Anterior cingulate cortex (tissue), 58 donors: Measurements from ENCODE around the gene CDK5RAP3.
"Not testable (repeated sequence)": the region's sequence is repeated elsewhere in the genome, so short reads cannot be mapped to it uniquely, and the experiment has no call there.

Source experiments
- DNase-seq, 58 donors: peaks; one replicate each; lab custom pipeline; 2025; lab: John Stamatoyannopoulos, UW

The CDK5RAP3 gene

DNA sequence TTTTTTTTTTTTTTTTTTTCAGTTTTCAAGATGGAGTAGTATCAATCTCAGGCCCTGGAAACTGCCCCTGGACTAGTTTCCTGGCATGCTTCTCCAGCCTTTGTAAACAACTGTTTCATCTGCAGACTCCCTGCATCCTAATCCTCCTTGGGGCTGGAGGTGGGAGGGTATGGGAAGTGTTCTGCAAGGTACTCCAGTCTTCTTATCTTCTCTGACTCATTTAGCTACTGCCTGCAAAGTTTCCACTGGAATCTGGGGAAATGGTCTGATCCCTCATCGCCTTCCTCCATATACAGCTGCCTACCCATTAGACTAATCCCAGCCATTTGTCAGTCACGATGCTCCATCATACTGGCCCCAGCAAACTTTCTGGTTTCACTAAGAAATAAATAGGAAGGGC, 45.2 kb downstream of the CDK5RAP3 start:
- no peak for DNase-seq

DNA sequence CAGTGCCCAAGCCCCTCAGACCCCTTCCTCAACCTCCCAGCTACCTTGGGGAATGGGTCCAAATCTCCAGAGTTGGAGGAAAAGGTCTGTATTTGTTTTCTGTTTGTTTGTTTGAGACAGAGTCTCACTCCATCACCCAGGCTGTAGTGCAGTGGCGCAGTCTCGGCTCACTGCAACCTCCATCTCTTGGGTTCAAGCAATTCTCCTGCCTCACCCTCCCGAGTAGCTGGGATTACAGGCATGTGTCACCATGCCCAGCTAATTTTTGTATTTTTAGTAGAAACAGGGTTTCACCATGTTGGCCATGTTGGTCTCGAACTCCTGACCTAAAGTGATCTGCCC, 46.9 kb downstream of the CDK5RAP3 start:
- DNase-seq = not testable (repeated sequence)

DNA sequence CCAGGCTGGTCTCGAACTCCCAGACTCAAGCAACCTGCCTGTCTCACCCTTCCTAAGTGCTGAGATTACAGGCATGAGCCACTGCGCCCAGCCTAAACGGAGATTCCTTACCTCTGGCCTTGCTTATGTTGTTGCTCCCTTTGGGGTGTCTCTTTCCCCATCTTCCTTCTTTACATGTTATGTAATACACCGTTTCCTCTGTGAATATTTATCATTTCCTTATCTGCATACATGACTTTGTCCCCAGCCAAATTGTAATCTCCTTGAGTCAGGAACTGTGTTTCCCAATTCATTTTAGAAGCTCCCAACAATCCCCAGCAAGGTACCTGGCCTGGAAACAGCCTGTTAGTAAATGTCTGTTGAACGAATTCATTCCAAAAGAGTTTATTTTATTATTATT, 51.0 kb downstream of the CDK5RAP3 start:
- no peak for DNase-seq

DNA sequence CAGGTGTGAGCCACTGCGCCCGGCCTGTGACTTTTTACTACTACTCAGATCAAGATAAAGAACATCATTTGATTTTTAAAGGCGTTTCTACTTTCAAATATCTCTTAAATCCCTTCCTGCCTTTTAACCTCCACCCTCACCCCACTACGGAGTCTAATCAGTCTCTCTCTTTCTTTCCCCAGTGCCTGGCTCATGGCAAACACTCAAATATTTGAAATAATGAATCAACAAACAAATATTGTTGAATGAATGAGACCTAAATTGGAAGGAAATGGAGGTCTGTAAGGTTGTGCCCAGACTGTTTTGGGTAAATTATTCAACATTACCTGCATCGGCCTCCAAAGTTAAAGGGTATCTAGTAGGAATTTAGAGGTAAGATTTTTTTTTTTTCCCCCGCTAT, 52.0 kb downstream of the CDK5RAP3 start:
- no peak for DNase-seq

GRCh38 chr17:48023400-48024148, 52.7 kb downstream of the CDK5RAP3 start:
- peak in 55 of 58 donors; percentile 36 to 93 (median 78) for DNase-seq

DNA sequence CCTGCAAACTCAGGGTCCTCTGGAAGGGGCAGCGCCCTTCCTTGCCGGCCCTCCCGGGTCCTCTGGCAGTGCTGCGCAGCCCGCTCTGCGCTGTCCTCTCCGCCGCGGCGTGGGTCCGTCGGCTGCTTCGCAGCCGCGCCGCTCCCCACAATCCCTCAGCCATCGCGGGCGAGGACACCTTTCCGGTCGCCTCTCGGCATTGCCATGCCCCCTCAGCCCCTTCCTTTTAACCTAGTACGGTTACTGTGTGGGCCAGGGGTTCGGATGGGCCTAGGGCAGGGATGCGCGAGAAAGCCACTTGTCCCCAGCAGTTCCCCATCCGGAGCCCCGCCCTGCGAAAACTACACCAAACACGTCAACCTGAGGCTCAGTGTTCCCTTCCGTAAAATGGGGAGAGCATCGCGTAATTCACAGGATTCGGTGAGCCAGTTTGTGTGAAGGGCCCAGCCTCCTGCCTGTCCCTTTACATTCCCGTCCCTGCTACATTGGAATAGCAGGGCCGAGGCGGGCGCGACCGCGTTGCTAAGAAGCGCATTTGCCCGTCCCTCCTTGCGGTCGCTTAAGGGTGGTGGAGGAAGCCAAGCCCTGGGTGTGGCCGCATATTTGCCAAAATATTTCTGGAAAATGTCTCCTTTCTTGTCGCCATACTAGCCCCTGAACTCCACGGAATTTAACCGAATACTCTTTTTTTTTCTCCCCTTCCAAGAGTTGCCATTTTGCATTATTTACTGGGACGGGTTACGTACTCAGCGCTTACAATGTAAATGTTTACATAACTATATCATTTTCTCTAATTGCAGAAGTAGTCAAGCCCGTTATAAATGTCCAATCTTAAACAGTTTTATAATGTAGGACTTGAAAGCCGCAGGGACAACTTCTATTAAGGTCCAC, 53.5 kb downstream of the CDK5RAP3 start:
- DNase-seq = peak in 9 of 58 donors; percentile 12 to 69 (median 50)

- peak; percentile 71 to 99 (median 97) for DNase-seq
Observed at GRCh38 chr17:48025040-48025903, 54.4 kb downstream of the CDK5RAP3 start.

- DNase-seq = no peak
Observed at GRCh38 chr17:48025904-48026501, 55.1 kb downstream of the CDK5RAP3 start.

DNA sequence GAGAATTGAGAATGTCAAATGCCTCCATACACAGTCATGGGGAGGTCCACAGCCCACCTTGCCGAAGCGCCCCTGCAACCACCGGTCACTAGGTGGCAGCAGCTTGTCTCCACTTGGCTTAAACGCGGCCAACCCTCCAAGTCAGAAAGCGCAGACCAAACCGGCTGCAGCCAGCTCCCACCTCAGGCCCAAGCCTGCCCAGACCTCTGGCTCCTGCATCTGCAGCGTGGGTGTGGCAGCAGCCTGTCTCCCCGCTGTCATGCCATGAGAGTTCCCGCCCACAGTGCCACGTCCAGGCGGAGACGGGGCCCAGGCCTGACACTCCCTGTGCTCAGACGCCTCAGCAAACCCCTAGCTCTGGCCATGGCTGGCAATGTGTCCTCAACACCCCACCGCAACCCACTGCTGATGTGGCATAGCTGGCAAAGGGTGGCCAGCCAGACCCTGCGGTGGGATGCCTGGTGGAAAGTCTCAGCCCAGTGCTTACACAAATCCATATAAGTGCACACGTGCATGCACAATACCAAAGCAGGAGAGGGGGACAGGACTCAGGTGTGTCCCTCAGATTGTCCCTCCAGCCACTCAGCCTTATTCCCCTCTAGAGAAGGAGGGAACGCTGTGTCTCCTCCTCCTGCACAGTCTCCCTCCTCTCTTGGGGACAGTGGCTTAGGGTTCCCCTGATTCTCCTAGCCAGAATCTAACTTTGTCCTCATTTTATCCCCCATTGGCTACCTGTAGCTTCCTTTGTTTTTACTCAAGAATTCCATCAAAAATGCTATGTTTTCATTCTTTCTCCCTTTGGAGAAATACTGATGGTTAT, 55.8 kb downstream of the CDK5RAP3 start:
- DNase-seq = peak in 55 of 58 donors; percentile 21 to 85 (median 61)

GRCh38 chr17:48027322-48027981, 56.5 kb downstream of the CDK5RAP3 start:
- DNase-seq = no peak

DNA sequence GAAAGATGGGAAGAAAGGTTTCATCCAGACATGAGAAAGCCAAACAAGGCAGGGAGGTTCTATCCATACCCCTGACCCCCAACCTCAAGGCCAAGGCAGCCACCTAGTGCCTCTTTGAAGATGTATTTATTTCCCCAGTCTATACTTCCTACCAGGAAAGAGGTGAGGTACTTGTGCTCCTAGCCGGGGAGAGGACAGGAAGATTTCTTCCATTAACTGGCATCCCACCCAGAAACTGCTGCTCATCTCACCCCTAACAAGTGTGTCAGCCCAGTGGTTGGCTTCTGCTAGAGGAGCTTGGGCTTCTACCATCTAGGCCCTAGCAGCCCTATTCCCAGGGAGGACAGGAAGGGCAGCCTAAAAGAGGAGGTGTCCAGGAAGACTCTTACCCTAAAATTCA, 57.8 kb downstream of the CDK5RAP3 start:
- no peak for DNase-seq

GRCh38 chr17:48030531-48030930, 59.6 kb downstream of the CDK5RAP3 start:
- DNase-seq = no peak
